Measurements from ENCODE around the gene CHCHD3. TPM values are rescaled to one million over a fixed set of nuclear protein-coding genes. Genes with fewer than 3 reads are reported as not detected.
"Not testable (repeated sequence)": the region's sequence is repeated elsewhere in the genome, so short reads cannot be mapped to it uniquely, and the experiment has no call there.

Gene CHCHD3
- total RNA-seq, 2 donors from 2014 or later: 88.3 to 154 TPM

DNA sequence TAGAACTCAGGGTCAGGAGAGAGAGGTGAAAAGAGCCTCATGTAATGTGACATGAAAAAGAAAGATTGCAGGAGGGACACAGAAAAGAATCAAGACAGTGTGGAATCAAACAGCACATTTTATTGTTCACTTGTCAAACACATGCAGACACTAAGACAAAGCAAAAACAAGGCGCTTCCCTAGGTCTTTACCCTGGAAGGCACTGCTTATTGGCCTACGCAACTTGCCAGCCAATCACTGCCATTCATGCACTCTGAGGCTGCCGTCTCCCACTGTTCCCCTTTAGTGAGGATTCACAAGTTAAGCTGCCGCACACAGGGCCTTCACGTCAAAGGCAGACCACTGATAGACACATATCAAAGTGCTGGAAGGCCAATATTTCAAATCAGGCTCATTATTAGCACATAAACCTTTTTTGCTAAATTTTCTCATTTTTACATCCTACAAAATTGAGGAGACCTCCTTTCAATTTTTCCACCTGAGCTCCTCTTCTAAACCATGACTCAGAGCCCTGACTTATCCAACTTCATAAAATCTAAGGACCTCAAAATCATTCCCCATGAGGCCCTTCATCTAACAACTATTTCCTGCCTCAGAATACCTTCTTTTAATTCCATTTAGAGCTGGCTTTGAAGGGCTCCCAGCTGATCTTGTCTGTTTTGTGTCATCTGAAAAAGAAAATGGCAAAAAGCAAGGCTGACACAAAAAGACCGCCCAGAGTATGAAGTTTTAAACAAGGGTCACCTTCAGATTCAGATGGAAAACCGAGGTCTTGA is 149.4 kb downstream of the CHCHD3 start:
- Histone ChIP-seq H3K27me3 (no peaks in the 10 kb centered on the region), H3K36me3 (no peaks in the 10 kb centered on the region), H3K4me3 (no peak overlapping the region), H3K9me3 (no peaks in the 10 kb centered on the region), H3K27ac (no peak overlapping the region), H3K4me1 (no peaks in the 10 kb centered on the region)
- DNase-seq (ENCODE audit: low spot score): no peak
- no peak for TF ChIP-seq CTCF (IDR thresholded peaks at IDR 0.05)

DNA sequence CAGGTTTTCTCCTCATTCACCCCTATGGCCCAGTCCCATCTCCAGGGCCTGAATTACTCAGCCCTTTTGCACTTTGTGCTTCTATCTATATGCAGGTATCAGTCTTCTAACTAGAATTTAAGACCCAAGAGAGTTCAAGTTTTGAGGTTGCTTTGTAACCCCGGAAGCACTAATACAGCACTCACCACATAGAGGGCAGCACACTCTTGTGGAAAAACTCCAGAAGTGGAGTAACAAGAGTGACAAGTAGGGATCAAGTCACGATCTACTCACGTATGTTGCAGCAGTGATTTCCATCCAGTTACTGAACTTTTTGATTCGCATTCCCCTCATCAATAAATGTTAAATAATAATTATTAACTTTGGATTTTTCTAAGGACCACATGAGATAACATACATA is 151.0 kb downstream of the CHCHD3 start:
- Histone ChIP-seq H3K27me3 (no peaks in the 10 kb centered on the region), H3K36me3 (no peaks in the 10 kb centered on the region)
- peak in 1 of 2 donors; percentile 27 for TF ChIP-seq CTCF (IDR thresholded peaks at IDR 0.05)

DNA sequence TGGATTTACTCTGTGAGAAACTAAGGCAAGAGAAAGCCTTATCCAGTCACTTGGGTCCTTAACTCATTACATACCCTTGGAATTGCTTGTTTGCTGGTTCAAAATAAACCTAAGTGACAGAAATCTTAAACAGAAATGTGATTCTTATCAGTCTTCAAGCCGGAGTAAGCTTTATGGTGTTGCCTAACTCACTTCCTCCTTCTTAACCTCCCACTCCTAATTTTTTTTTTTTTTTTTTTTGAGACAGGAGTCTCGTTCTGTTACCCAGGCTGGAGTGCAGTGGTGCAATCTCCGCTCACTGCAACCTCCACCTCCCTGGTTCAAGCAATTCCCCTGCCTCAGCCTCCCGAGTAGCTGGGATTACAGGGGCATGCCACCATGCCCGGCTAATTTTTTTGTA is 151.9 kb downstream of the CHCHD3 start:
- not testable (repeated sequence) for H3K36me3 ChIP-seq; H3K27me3 ChIP-seq; DNase-seq (ENCODE audit: low spot score); H3K4me3 ChIP-seq; H3K9me3 ChIP-seq; H3K4me1 ChIP-seq; H3K27ac ChIP-seq

More for the DNA sequence above, 151.0 kb downstream of the CHCHD3 start:
- DNase-seq (ENCODE audit: low spot score): no peak
- Histone ChIP-seq H3K27ac (no peak overlapping the region), H3K4me3 (no peak overlapping the region), H3K9me3 (no peaks in the 10 kb centered on the region), H3K4me1 (no peaks in the 10 kb centered on the region)

GRCh38 chr7:132919771-132920170 is 162.1 kb downstream of the CHCHD3 start:
- H3K4me1 ChIP-seq: no peaks in the 10 kb centered on the region
- no peak overlapping the region for H3K4me3 ChIP-seq
- H3K36me3 ChIP-seq: no peaks in the 10 kb centered on the region
- TF ChIP-seq CTCF (IDR thresholded peaks at IDR 0.05): no peak
- no peaks in the 10 kb centered on the region for H3K9me3 ChIP-seq
- H3K27me3 ChIP-seq: no peaks in the 10 kb centered on the region
- no peak overlapping the region for H3K27ac ChIP-seq
- DNase-seq (ENCODE audit: low spot score): no peak

- TF ChIP-seq CTCF (IDR thresholded peaks at IDR 0.05): no peak
- no peak for DNase-seq (ENCODE audit: low spot score)
- no peaks in the 10 kb centered on the region for H3K27me3 ChIP-seq
- H3K9me3 ChIP-seq: no peaks in the 10 kb centered on the region
- H3K4me3 ChIP-seq: no peak overlapping the region
- H3K27ac ChIP-seq: no peak overlapping the region
- no peaks in the 10 kb centered on the region for H3K36me3 ChIP-seq
- peaks cover 0 to 8% of the 10 kb centered on the region in 2 donors for H3K4me1 ChIP-seq
Observed at GRCh38 chr7:132915647-132916046, 166.2 kb downstream of the CHCHD3 start.

- DNase-seq (ENCODE audit: low spot score): no peak
- no peaks in the 10 kb centered on the region for H3K9me3 ChIP-seq
- TF ChIP-seq CTCF (IDR thresholded peaks at IDR 0.05): no peak
Observed at GRCh38 chr7:132910657-132911056, 171.2 kb downstream of the CHCHD3 start.

More at GRCh38 chr7:132910657-132911056, 171.2 kb downstream of the CHCHD3 start:
- Histone ChIP-seq H3K27ac (no peak overlapping the region), H3K27me3 (no peaks in the 10 kb centered on the region), H3K4me3 (no peak overlapping the region), H3K4me1 (peaks cover 0 to 8% of the 10 kb centered on the region in 2 donors), H3K36me3 (peaks cover 5% of the 10 kb centered on the region)
